Body of pancreas (tissue), 4 donors: Measurements from ENCODE around the gene CLSTN1. TPM values are rescaled to one million over a fixed set of nuclear protein-coding genes. Genes with fewer than 3 reads are reported as not detected.

ENCODE experiments used
- ATAC-seq: fragments of 150-250 bp; one replicate; pipeline ENCODE4 v1.9.1; 2016
- DNase-seq, 4 donors: peaks; one replicate each; pipeline ENCODE4 v3.0.0-alpha.2; 2019
- H3K27ac ChIP-seq, 4 donors: fragments of 200-600 bp; sonication (generic); 1 replicate in 3 of 4; 2 replicates in 1 of 4; pipeline versions ENCODE4 v1.5.1 to v1.6.1; 2016 to 2019; ENCODE audit warnings: mild to moderate bottlenecking in 1 of 4, mixed read lengths in 1 of 4, moderate library complexity in 1 of 4
- H3K27me3 ChIP-seq, 2 donors: fragments of 200-600 bp; sonication (generic); one replicate each; pipeline ENCODE4 v1.6.0; 2016; ENCODE audit warnings: mild to moderate bottlenecking in 1 of 2
- H3K36me3 ChIP-seq, 2 donors: fragments of 200-600 bp; sonication (generic); replicated peaks in 1 of 2; 2 replicates each; pipeline ENCODE4 v1.5.1; 2016; ENCODE audit warnings: low read depth in 2 of 2; ENCODE audit not compliant: insufficient read depth in 1 of 2
- H3K4me1 ChIP-seq: fragments of 200-600 bp; sonication (generic); one replicate; pipeline ENCODE4 v1.6.0; 2016
- H3K4me3 ChIP-seq, 2 donors: fragments of 200-600 bp; sonication (generic); 1 replicate in 1 of 2; 2 replicates in 1 of 2; pipeline ENCODE4 v1.5.1; 2016 to 2019
- H3K9me3 ChIP-seq, 3 donors: fragments of 200-600 bp; sonication (generic); 1 replicate in 2 of 3; 2 replicates in 1 of 3; pipeline ENCODE4 v1.5.1; 2016
- CTCF ChIP-seq, 7 experiments: fragments of 450-650 bp in 4 of 7; fragments of 200-600 bp in 3 of 7; sonication (generic) in 3 of 7; IDR thresholded peaks; one replicate each; pipeline ENCODE4 v1.5.1; 2016 to 2019; ENCODE audit warnings: antibody characterized with exemption in 7 of 7
- POLR2A ChIP-seq, 3 donors: fragments of 450-650 bp; IDR thresholded peaks; one replicate each; pipeline ENCODE4 v1.6.1; 2016; ENCODE audit warnings: antibody characterized with exemption in 3 of 3, mild to moderate bottlenecking in 2 of 3
- WGBS, 2 donors: methylation state at CpG; one replicate each; pipeline ENCODE4 v1.1.5; 2017; 5-methylcytosine and 5-hydroxymethylcytosine counted together
- intact Hi-C: fragments of 100-400 bp; cut with DNase I; formaldehyde crosslinking; loops from one replicate; pipeline ENCODE4 v1.15.1; 2023
- total RNA-seq, 2 donors: library from RNA; depleted of rRNA; stranded (reverse); fragments of >200 nt; gene quantifications; one replicate each; pipeline ENCODE4 v1.1.0, GENCODE V29; 2016

Gene CLSTN1
- total RNA-seq, 2 donors from 2014 or later = 60.2 to 64.6 TPM

GRCh38 chr1:9826616-9827015 lies 2.9 kb upstream of the CLSTN1 start:
- DNase-seq = peak in 1 of 4 donors; percentile 33
- H3K27ac ChIP-seq = peak overlapping the region; percentile 77 to 94 (median 88)
- TF ChIP-seq CTCF (IDR thresholded peaks at IDR 0.05) (no peak), POLR2A (IDR thresholded peaks at IDR 0.05) (no peak)
- WGBS, 2 donors = 56 to 74% methylated on average over 2 to 3 of the region's 3 CpGs
- H3K4me3 ChIP-seq = no peak overlapping the region
- H3K9me3 ChIP-seq = no peaks in the 10 kb centered on the region
- H3K36me3 ChIP-seq = no peaks in the 10 kb centered on the region
- intact Hi-C loops = no loop called here
- no peaks in the 10 kb centered on the region for H3K27me3 ChIP-seq
- peaks cover 39% of the 10 kb centered on the region for H3K4me1 ChIP-seq
- ATAC-seq = no peak

- peak overlapping the region; percentile 77 to 94 (median 88) for H3K27ac ChIP-seq
- intact Hi-C loops = no loop called here
- TF ChIP-seq POLR2A (IDR thresholded peaks at IDR 0.05) (no peak), CTCF (IDR thresholded peaks at IDR 0.05) (no peak)
- H3K36me3 ChIP-seq = no peaks in the 10 kb centered on the region
- ATAC-seq (no peak), DNase-seq (no peak)
- H3K4me3 ChIP-seq = no peak overlapping the region
- peaks cover 41% of the 10 kb centered on the region for H3K4me1 ChIP-seq
- no peaks in the 10 kb centered on the region for H3K27me3 ChIP-seq
- 59 to 71% methylated on average over 3 of the region's 3 CpGs for WGBS, 2 donors
- no peaks in the 10 kb centered on the region for H3K9me3 ChIP-seq
Observed at GRCh38 chr1:9826087-9826486, 2.3 kb upstream of the CLSTN1 start.

- Histone ChIP-seq H3K9me3 (no peaks in the 10 kb centered on the region), H3K36me3 (no peaks in the 10 kb centered on the region), H3K4me3 (no peak overlapping the region), H3K4me1 (peaks cover 41% of the 10 kb centered on the region), H3K27ac (peak overlapping the region; percentile 77 to 94 (median 88)), H3K27me3 (no peaks in the 10 kb centered on the region)
- peak; percentile 79 for ATAC-seq
- TF ChIP-seq POLR2A (IDR thresholded peaks at IDR 0.05) = peak; percentile 11 to 64 (median 61)
- peak in 3 of 7 experiments; percentile 21 to 34 (median 26) for TF ChIP-seq CTCF (IDR thresholded peaks at IDR 0.05)
- 4 to 6% methylated on average over 17 of the region's 17 CpGs for WGBS, 2 donors
- intact Hi-C loops = no loop called here
- peak; percentile 89 to 94 (median 94) for DNase-seq
Observed at GRCh38 chr1:9825093-9826074, 1.6 kb upstream of the CLSTN1 start.

GRCh38 chr1:9824702-9825089 lies 931 bp upstream of the CLSTN1 start:
- no peak for ATAC-seq
- no peaks in the 10 kb centered on the region for H3K36me3 ChIP-seq
- H3K9me3 ChIP-seq = no peaks in the 10 kb centered on the region
- TF ChIP-seq CTCF (IDR thresholded peaks at IDR 0.05) = no peak
- no peak for TF ChIP-seq POLR2A (IDR thresholded peaks at IDR 0.05)
- H3K27ac ChIP-seq = peak overlapping the region; percentile 77 to 94 (median 88)
- WGBS, 2 donors = 17 to 26% methylated on average over 6 to 12 of the region's 12 CpGs
- intact Hi-C loops = no loop called here
- H3K4me1 ChIP-seq = peaks cover 41% of the 10 kb centered on the region
- no peaks in the 10 kb centered on the region for H3K27me3 ChIP-seq
- no peak overlapping the region for H3K4me3 ChIP-seq
- no peak for DNase-seq
